ENCODE results near the gene AQP12A.

GRCh38 chr2:240741091-240741490 is 49.4 kb downstream of the AQP12A start:
- no peak for TF ChIP-seq CTCF (IDR thresholded peaks at IDR 0.05)
- no peak for TF ChIP-seq POLR2A (IDR thresholded peaks at IDR 0.05)

All from uterus (tissue), 2 donors.